Upper lobe of left lung (tissue), 4 donors: ENCODE data around the gene WDR70.

ENCODE experiments used
- CTCF ChIP-seq, 6 experiments: fragments of 450-650 bp in 4 of 6; fragments of 200-600 bp in 2 of 6; sonication (generic) in 2 of 6; IDR thresholded peaks; one replicate each; pipeline ENCODE4 v1.5.1; 2016 to 2019; ENCODE audit warnings: antibody characterized with exemption in 6 of 6
- POLR2A ChIP-seq, 4 donors: fragments of 450-650 bp; IDR thresholded peaks; one replicate each; pipeline ENCODE4 v1.5.1; 2016 to 2017; ENCODE audit warnings: antibody characterized with exemption in 4 of 4, mild to moderate bottlenecking in 2 of 4

DNA sequence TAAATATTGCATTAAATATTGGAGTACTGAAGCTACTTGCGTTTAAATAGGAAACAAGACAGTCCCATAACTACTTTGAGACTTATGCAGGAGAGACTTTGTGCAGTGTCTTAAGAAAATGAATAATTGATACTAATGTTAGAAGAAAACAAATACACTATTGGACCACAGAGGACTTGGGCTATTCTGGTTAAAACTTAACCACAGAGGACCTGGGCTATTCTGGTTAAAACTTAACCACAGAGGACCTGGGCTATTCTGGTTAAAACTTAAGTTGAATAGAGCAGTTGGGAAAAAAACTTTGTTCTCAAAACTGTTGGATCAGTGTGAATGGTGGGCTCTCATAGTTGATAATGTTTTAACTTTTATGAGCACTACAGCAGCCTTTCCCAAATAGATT lies 141.7 kb downstream of the WDR70 start:
- TF ChIP-seq POLR2A (IDR thresholded peaks at IDR 0.05) (no peak), CTCF (IDR thresholded peaks at IDR 0.05) (no peak)
